WTC11 (cell line): Measurements from ENCODE around the gene DMP1. TPM values are rescaled to one million over a fixed set of nuclear protein-coding genes. Genes with fewer than 3 reads are reported as not detected.

ENCODE experiments used
- ATAC-seq: fragments of 200-7000 bp; cut with Tn5 transposase; 2 replicates; pipeline ENCODE4 v1.10.0; 2021; ENCODE audit warnings: mild to moderate bottlenecking, moderate library complexity
- CTCF ChIA-PET: fragments of 300-600 bp; sonication (Branson Sonifier 250); formaldehyde crosslinking; loops from one replicate; lab custom pipeline; 2021; ENCODE audit warnings: antibody characterized with exemption; lab: Charles Lee
- POLR2A ChIA-PET: fragments of 350-600 bp; sonication (Branson Sonifier 250); formaldehyde crosslinking; loops from one replicate; lab custom pipeline; 2021; ENCODE audit warnings: antibody characterized with exemption; lab: Charles Lee
- DNase-seq: peaks from one replicate; pipeline ENCODE4 v3.0.0; 2021; ENCODE audit warnings: low spot score
- H3K27ac Mint-ChIP-seq: 2 replicates; pipeline ENCODE4 v1.8.0; 2021; ENCODE audit warnings: mixed read lengths
- H3K27me3 Mint-ChIP-seq: 2 replicates; pipeline ENCODE4 v1.8.0; 2021; ENCODE audit warnings: low read depth, mild to moderate bottlenecking, moderate library complexity, mixed read lengths
- H3K36me3 Mint-ChIP-seq: 2 replicates; pipeline ENCODE4 v1.8.0; 2021; ENCODE audit warnings: mixed read lengths
- H3K4me1 Mint-ChIP-seq: 2 replicates; pipeline ENCODE4 v1.8.0; 2022; ENCODE audit warnings: mixed read lengths
- H3K4me3 Mint-ChIP-seq: 2 replicates; pipeline ENCODE4 v1.8.0; 2021; ENCODE audit warnings: mild to moderate bottlenecking, moderate library complexity, mixed read lengths
- H3K9me3 Mint-ChIP-seq: 2 replicates; pipeline ENCODE4 v1.8.0; 2021; ENCODE audit warnings: mixed read lengths
- CBFB ChIP-seq: sonication (generic); formaldehyde crosslinking; IDR thresholded peaks from 2 replicates; pipeline ENCODE4 v1.8.1; 2022; ENCODE audit warnings: mild to moderate bottlenecking, low read depth, missing genetic modification reagents
- EMX1 ChIP-seq: fragments of 250-450 bp; sonication (Bioruptor Pico); IDR thresholded peaks from 2 replicates; pipeline ENCODE4 v1.8.0; 2021; ENCODE audit warnings: mild to moderate bottlenecking
- FOXJ3 ChIP-seq: sonication (generic); formaldehyde crosslinking; IDR thresholded peaks from 2 replicates; pipeline ENCODE4 v1.9.0; 2021; ENCODE audit warnings: missing genetic modification reagents, mild to moderate bottlenecking, borderline replicate concordance
- GRHL2 ChIP-seq: fragments of 250-450 bp; sonication (Bioruptor Pico); IDR thresholded peaks from 2 replicates; pipeline ENCODE4 v1.8.0; 2022; ENCODE audit warnings: mild to moderate bottlenecking, moderate library complexity; ENCODE audit not compliant: insufficient replicate concordance, severe bottlenecking
- IRF2 ChIP-seq: sonication (generic); formaldehyde crosslinking; IDR thresholded peaks from 2 replicates; pipeline ENCODE4 v1.8.0; 2022; ENCODE audit warnings: low read depth, missing genetic modification reagents, borderline replicate concordance
- MYBL2 ChIP-seq: sonication (generic); formaldehyde crosslinking; IDR thresholded peaks from 2 replicates; pipeline ENCODE4 v1.8.1; 2023; ENCODE audit warnings: mild to moderate bottlenecking, moderate library complexity, missing genetic modification reagents
- NR1H2 ChIP-seq: sonication (generic); formaldehyde crosslinking; IDR thresholded peaks from 2 replicates; pipeline ENCODE4 v1.9.0; 2021; ENCODE audit warnings: mild to moderate bottlenecking, moderate library complexity, missing genetic modification reagents
- RELA ChIP-seq: sonication (generic); formaldehyde crosslinking; IDR thresholded peaks from 2 replicates; pipeline ENCODE4 v1.8.1; 2022; ENCODE audit warnings: missing genetic modification reagents, mild to moderate bottlenecking, borderline replicate concordance
- RORB ChIP-seq: fragments of 250-450 bp; sonication (Bioruptor Pico); IDR thresholded peaks from 2 replicates; pipeline ENCODE4 v1.9.0; 2021; ENCODE audit warnings: mild to moderate bottlenecking
- SP1 ChIP-seq: sonication (generic); formaldehyde crosslinking; conservative IDR thresholded peaks from 2 replicates; pipeline ENCODE4 v1.8.1; 2022; ENCODE audit warnings: missing genetic modification reagents
- TCF7 ChIP-seq: sonication (generic); formaldehyde crosslinking; IDR thresholded peaks from 2 replicates; pipeline ENCODE4 v1.8.0; 2022; ENCODE audit warnings: mild to moderate bottlenecking, low read depth, missing genetic modification reagents, moderate library complexity
- TP53 ChIP-seq: sonication (generic); formaldehyde crosslinking; IDR thresholded peaks from 2 replicates; pipeline ENCODE4 v1.8.1; 2023; ENCODE audit warnings: mild to moderate bottlenecking, missing genetic modification reagents
- ZBTB21 ChIP-seq: sonication (generic); formaldehyde crosslinking; IDR thresholded peaks from 2 replicates; pipeline ENCODE4 v1.8.1; 2023; ENCODE audit warnings: mild to moderate bottlenecking, missing genetic modification reagents, borderline replicate concordance
- ZNF138 ChIP-seq: sonication (generic); formaldehyde crosslinking; conservative IDR thresholded peaks from 2 replicates; pipeline ENCODE4 v1.8.1; 2022; ENCODE audit warnings: mild to moderate bottlenecking, moderate library complexity, missing genetic modification reagents
- ZNF219 ChIP-seq: sonication (generic); formaldehyde crosslinking; IDR thresholded peaks from 2 replicates; pipeline ENCODE4 v1.8.0; 2023; ENCODE audit warnings: missing genetic modification reagents, mild to moderate bottlenecking, borderline replicate concordance
- ZNF416 ChIP-seq: fragments of 250-450 bp; sonication (Bioruptor Pico); IDR thresholded peaks from 2 replicates; pipeline ENCODE4 v1.9.0; 2021; ENCODE audit warnings: mild to moderate bottlenecking, inconsistent platforms
- total RNA-seq: library from RNA; stranded (reverse); gene quantifications from 3 replicates; pipeline ENCODE4 v1.2.3, GENCODE V29; 2021
- TF ChIP-seq, protein P1 (sequence below): fragments of 250-450 bp; sonication (Bioruptor Pico); IDR thresholded peaks from 2 replicates; pipeline ENCODE4 v1.9.0; 2021; ENCODE audit warnings: mild to moderate bottlenecking
- TF ChIP-seq, protein P2 (sequence below): sonication (generic); formaldehyde crosslinking; IDR thresholded peaks from 2 replicates; pipeline ENCODE4 v1.8.0; 2022; ENCODE audit warnings: missing genetic modification reagents
- TF ChIP-seq, protein P3 (sequence below): fragments of 250-450 bp; sonication (Bioruptor Pico); IDR thresholded peaks from 2 replicates; pipeline ENCODE4 v1.9.0; 2021; ENCODE audit warnings: moderate library complexity, mild to moderate bottlenecking, inconsistent platforms, borderline replicate concordance
- TF ChIP-seq, protein P4 (sequence below): sonication (generic); formaldehyde crosslinking; IDR thresholded peaks from 2 replicates; pipeline ENCODE4 v1.8.1; 2022; ENCODE audit warnings: mild to moderate bottlenecking, missing genetic modification reagents, moderate library complexity, borderline replicate concordance
- TF ChIP-seq, protein P5 (sequence below): sonication (generic); formaldehyde crosslinking; IDR thresholded peaks from 2 replicates; pipeline ENCODE4 v1.8.1; 2023; ENCODE audit warnings: mild to moderate bottlenecking, missing genetic modification reagents, moderate library complexity
- TF ChIP-seq, protein P6 (sequence below): sonication (generic); formaldehyde crosslinking; conservative IDR thresholded peaks from 2 replicates; pipeline ENCODE4 v1.8.1; 2023; ENCODE audit warnings: mild to moderate bottlenecking, low read depth, missing genetic modification reagents, moderate library complexity

The DMP1 gene
- total RNA-seq, 1 experiment from 2014 or later: 0.11 TPM

DNA sequence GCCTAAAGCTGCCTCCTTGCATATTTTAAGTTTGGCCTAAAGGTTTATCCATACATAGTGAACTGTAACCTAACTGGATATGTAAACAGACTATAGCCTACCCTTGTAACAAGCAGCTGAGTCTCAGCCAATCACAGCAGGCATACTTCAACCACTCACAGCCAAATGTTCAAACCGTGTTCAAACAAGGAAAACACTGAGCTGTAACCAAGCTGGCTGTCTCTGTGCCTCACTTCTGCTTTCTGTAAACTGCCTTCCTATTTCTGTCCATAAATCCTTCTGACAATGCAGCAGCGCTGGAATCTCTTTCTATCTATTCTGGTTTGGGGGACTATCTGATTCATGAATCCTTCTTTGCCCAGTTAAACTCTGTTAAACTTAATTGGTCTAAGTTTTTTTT lies 25.4 kb upstream of the DMP1 start:
- H3K4me3 Mint-ChIP-seq: no peak overlapping the region
- CTCF ChIA-PET: interaction anchor here (0.8 to 1.2 kb wide), 2 partner anchors 80 to 214 kb away, joined by 3 to 6 read pairs; no protein-coding TSS in a partner anchor
- POLR2A ChIA-PET: interaction anchor here (0.6 kb wide), 1 partner anchor 369 kb away, joined by 4 read pairs; no protein-coding TSS in a partner anchor
- no peaks in the 10 kb centered on the region for H3K36me3 Mint-ChIP-seq
- ATAC-seq (no peak), DNase-seq (no peak)
- H3K4me1 Mint-ChIP-seq: peaks cover 4% of the 10 kb centered on the region
- TF ChIP-seq FOXJ3 (CRISPR knock-in tag): no peak
- TF ChIP-seq ZNF416 (CRISPR knock-in tag): no peak
- no peak for TF ChIP-seq SP1 (CRISPR knock-in tag)
- TF ChIP-seq CBFB (CRISPR knock-in tag): no peak
- TF ChIP-seq, protein P1, sequence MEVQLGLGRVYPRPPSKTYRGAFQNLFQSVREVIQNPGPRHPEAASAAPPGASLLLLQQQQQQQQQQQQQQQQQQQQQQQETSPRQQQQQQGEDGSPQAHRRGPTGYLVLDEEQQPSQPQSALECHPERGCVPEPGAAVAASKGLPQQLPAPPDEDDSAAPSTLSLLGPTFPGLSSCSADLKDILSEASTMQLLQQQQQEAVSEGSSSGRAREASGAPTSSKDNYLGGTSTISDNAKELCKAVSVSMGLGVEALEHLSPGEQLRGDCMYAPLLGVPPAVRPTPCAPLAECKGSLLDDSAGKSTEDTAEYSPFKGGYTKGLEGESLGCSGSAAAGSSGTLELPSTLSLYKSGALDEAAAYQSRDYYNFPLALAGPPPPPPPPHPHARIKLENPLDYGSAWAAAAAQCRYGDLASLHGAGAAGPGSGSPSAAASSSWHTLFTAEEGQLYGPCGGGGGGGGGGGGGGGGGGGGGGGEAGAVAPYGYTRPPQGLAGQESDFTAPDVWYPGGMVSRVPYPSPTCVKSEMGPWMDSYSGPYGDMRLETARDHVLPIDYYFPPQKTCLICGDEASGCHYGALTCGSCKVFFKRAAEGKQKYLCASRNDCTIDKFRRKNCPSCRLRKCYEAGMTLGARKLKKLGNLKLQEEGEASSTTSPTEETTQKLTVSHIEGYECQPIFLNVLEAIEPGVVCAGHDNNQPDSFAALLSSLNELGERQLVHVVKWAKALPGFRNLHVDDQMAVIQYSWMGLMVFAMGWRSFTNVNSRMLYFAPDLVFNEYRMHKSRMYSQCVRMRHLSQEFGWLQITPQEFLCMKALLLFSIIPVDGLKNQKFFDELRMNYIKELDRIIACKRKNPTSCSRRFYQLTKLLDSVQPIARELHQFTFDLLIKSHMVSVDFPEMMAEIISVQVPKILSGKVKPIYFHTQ (CRISPR knock-in tag): no peak
- no peak for TF ChIP-seq RELA (CRISPR knock-in tag)
- TF ChIP-seq IRF2 (CRISPR knock-in tag): no peak
- no peak for TF ChIP-seq MYBL2 (CRISPR knock-in tag)
- TF ChIP-seq, protein P2, sequence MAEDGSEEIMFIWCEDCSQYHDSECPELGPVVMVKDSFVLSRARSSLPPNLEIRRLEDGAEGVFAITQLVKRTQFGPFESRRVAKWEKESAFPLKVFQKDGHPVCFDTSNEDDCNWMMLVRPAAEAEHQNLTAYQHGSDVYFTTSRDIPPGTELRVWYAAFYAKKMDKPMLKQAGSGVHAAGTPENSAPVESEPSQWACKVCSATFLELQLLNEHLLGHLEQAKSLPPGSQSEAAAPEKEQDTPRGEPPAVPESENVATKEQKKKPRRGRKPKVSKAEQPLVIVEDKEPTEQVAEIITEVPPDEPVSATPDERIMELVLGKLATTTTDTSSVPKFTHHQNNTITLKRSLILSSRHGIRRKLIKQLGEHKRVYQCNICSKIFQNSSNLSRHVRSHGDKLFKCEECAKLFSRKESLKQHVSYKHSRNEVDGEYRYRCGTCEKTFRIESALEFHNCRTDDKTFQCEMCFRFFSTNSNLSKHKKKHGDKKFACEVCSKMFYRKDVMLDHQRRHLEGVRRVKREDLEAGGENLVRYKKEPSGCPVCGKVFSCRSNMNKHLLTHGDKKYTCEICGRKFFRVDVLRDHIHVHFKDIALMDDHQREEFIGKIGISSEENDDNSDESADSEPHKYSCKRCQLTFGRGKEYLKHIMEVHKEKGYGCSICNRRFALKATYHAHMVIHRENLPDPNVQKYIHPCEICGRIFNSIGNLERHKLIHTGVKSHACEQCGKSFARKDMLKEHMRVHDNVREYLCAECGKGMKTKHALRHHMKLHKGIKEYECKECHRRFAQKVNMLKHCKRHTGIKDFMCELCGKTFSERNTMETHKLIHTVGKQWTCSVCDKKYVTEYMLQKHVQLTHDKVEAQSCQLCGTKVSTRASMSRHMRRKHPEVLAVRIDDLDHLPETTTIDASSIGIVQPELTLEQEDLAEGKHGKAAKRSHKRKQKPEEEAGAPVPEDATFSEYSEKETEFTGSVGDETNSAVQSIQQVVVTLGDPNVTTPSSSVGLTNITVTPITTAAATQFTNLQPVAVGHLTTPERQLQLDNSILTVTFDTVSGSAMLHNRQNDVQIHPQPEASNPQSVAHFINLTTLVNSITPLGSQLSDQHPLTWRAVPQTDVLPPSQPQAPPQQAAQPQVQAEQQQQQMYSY (CRISPR knock-in tag): no peak
- TF ChIP-seq GRHL2: no peak
- TF ChIP-seq, protein P3, sequence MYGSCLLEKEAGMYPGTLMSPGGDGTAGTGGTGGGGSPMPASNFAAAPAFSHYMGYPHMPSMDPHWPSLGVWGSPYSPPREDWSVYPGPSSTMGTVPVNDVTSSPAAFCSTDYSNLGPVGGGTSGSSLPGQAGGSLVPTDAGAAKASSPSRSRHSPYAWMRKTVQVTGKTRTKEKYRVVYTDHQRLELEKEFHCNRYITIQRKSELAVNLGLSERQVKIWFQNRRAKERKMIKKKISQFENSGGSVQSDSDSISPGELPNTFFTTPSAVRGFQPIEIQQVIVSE (CRISPR knock-in tag): no peak
- TF ChIP-seq TCF7 (CRISPR knock-in tag): no peak
- TF ChIP-seq ZBTB21: no peak
- no peak for TF ChIP-seq NR1H2
- TF ChIP-seq RORB (CRISPR knock-in tag): no peak
- H3K27ac Mint-ChIP-seq: no peak overlapping the region
- no peaks in the 10 kb centered on the region for H3K27me3 Mint-ChIP-seq
- peaks cover 9% of the 10 kb centered on the region for H3K9me3 Mint-ChIP-seq

DNA sequence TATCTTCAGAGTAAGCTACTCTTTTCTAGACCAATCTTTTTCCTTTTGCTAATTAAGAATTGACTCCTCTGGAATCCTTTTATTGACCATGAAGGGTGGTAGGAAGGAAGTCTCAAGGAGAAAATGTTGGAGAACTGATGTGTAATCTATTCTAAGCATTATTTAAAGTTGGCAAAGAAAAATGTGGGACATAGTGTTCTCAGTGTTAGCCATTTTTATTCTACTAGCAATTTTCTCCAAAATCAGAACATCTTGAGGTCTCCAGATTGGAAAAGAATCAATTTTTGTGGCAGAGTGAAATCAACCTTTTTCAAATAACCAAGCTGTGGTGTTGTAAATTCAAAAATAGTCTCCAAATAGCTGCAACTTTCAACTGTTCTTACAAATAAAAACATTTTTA lies 18.4 kb upstream of the DMP1 start:
- Mint-ChIP-seq H3K9me3 (peaks cover 11% of the 10 kb centered on the region), H3K4me1 (no peaks in the 10 kb centered on the region), H3K27me3 (no peaks in the 10 kb centered on the region), H3K27ac (no peak overlapping the region), H3K36me3 (no peaks in the 10 kb centered on the region), H3K4me3 (no peak overlapping the region)
- ChIA-PET POLR2A (no interaction called here), CTCF (no interaction called here)
- ATAC-seq: no peak
- DNase-seq: no peak
- TF ChIP-seq ZNF138 (CRISPR knock-in tag) (no peak), TP53 (CRISPR knock-in tag) (no peak), IRF2 (CRISPR knock-in tag) (no peak), EMX1 (CRISPR knock-in tag) (no peak), FOXJ3 (CRISPR knock-in tag) (no peak), CBFB (CRISPR knock-in tag) (no peak), SP1 (CRISPR knock-in tag) (no peak), ZNF219 (no peak)
- TF ChIP-seq, protein P4, sequence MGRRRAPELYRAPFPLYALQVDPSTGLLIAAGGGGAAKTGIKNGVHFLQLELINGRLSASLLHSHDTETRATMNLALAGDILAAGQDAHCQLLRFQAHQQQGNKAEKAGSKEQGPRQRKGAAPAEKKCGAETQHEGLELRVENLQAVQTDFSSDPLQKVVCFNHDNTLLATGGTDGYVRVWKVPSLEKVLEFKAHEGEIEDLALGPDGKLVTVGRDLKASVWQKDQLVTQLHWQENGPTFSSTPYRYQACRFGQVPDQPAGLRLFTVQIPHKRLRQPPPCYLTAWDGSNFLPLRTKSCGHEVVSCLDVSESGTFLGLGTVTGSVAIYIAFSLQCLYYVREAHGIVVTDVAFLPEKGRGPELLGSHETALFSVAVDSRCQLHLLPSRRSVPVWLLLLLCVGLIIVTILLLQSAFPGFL (CRISPR knock-in tag): no peak
- TF ChIP-seq, protein P5, sequence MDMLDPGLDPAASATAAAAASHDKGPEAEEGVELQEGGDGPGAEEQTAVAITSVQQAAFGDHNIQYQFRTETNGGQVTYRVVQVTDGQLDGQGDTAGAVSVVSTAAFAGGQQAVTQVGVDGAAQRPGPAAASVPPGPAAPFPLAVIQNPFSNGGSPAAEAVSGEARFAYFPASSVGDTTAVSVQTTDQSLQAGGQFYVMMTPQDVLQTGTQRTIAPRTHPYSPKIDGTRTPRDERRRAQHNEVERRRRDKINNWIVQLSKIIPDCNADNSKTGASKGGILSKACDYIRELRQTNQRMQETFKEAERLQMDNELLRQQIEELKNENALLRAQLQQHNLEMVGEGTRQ: no peak
- TF ChIP-seq, protein P6, sequence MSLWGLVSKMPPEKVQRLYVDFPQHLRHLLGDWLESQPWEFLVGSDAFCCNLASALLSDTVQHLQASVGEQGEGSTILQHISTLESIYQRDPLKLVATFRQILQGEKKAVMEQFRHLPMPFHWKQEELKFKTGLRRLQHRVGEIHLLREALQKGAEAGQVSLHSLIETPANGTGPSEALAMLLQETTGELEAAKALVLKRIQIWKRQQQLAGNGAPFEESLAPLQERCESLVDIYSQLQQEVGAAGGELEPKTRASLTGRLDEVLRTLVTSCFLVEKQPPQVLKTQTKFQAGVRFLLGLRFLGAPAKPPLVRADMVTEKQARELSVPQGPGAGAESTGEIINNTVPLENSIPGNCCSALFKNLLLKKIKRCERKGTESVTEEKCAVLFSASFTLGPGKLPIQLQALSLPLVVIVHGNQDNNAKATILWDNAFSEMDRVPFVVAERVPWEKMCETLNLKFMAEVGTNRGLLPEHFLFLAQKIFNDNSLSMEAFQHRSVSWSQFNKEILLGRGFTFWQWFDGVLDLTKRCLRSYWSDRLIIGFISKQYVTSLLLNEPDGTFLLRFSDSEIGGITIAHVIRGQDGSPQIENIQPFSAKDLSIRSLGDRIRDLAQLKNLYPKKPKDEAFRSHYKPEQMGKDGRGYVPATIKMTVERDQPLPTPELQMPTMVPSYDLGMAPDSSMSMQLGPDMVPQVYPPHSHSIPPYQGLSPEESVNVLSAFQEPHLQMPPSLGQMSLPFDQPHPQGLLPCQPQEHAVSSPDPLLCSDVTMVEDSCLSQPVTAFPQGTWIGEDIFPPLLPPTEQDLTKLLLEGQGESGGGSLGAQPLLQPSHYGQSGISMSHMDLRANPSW: no peak
